ENCODE data around the gene NR4A1. TPM values are rescaled to one million over a fixed set of nuclear protein-coding genes. Genes with fewer than 3 reads are reported as not detected.

The NR4A1 gene
- total RNA-seq, 1 experiment from 2014 or later, result 37.9 TPM

DNA sequence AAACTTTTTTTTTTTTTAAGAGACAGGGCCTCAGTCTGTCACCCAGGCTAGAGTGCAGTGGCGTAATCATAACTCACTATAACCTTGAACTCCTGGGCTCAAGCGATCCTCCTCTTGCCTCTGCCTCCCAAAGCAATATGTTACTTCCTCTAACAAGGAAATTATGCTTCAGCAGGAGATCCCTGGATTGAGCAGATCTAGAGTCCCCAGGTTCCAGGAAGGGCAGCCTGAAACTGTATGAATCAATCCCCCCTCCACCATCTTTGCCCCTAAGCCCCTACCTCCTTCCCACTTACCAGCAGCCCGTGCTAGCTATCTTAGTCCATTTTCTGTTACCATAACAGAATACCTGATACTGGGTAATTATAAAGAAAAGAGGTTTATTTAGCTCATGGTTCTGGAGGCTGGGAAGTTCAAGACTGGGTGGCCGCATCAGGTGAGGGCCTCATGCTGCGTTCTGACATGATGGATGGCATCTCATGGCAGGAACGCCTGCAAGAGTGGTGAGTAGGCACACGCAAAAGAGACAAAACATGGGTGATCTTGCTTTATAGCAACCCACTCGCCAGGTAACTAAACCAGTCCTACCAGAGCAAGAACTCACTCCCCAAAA lies 39.5 kb upstream of the NR4A1 start:
- H3K4me1 ChIP-seq, result no peaks in the 10 kb centered on the region
- TF ChIP-seq, protein P1, sequence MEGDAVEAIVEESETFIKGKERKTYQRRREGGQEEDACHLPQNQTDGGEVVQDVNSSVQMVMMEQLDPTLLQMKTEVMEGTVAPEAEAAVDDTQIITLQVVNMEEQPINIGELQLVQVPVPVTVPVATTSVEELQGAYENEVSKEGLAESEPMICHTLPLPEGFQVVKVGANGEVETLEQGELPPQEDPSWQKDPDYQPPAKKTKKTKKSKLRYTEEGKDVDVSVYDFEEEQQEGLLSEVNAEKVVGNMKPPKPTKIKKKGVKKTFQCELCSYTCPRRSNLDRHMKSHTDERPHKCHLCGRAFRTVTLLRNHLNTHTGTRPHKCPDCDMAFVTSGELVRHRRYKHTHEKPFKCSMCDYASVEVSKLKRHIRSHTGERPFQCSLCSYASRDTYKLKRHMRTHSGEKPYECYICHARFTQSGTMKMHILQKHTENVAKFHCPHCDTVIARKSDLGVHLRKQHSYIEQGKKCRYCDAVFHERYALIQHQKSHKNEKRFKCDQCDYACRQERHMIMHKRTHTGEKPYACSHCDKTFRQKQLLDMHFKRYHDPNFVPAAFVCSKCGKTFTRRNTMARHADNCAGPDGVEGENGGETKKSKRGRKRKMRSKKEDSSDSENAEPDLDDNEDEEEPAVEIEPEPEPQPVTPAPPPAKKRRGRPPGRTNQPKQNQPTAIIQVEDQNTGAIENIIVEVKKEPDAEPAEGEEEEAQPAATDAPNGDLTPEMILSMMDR (IDR thresholded peaks at IDR 0.05; ENCODE audit: insufficient read depth in 1 of 2, low read depth in 1 of 2, low read length in 1 of 2, severe bottlenecking in 1 of 2, unreplicated experiment in 1 of 2), result no peak
- Mint-ChIP-seq H3K9me3 (ENCODE audit: unreplicated experiment) (no peaks in the 10 kb centered on the region), H3K4me3 (ENCODE audit: unreplicated experiment) (no peak overlapping the region), H3K27me3 (ENCODE audit: insufficient read depth, unreplicated experiment) (no peaks in the 10 kb centered on the region), H3K4me1 (ENCODE audit: low read depth, unreplicated experiment) (no peaks in the 10 kb centered on the region), H3K36me3 (ENCODE audit: insufficient read depth, unreplicated experiment) (peaks cover 20% of the 10 kb centered on the region), H3K27ac (ENCODE audit: unreplicated experiment) (no peak overlapping the region)
- H3K4me3 ChIP-seq (ENCODE audit: low read depth, low read length), result no peak overlapping the region
- no peak for DNase-seq
- H3K27me3 ChIP-seq (replicated peaks; ENCODE audit: control insufficient read depth, insufficient read depth, low read length), result no peaks in the 10 kb centered on the region
- ChIA-PET CTCF (interaction anchor here (0.8 to 3.5 kb wide), 3 partner anchors 9 to 14 kb away, joined by 5 to 37 read pairs (median 16); no protein-coding TSS in a partner anchor), POLR2A (no interaction called here)
- intact Hi-C loops (cut with micrococcal nuclease; ENCODE audit: unreplicated experiment), result no loop called here
- no TSS peak for BruUV-seq (replicated peaks)
- no peaks in the 10 kb centered on the region for H3K36me3 ChIP-seq (ENCODE audit: control insufficient read depth, insufficient read depth, low read length)
- no peaks in the 10 kb centered on the region for H3K9me3 ChIP-seq

DNA sequence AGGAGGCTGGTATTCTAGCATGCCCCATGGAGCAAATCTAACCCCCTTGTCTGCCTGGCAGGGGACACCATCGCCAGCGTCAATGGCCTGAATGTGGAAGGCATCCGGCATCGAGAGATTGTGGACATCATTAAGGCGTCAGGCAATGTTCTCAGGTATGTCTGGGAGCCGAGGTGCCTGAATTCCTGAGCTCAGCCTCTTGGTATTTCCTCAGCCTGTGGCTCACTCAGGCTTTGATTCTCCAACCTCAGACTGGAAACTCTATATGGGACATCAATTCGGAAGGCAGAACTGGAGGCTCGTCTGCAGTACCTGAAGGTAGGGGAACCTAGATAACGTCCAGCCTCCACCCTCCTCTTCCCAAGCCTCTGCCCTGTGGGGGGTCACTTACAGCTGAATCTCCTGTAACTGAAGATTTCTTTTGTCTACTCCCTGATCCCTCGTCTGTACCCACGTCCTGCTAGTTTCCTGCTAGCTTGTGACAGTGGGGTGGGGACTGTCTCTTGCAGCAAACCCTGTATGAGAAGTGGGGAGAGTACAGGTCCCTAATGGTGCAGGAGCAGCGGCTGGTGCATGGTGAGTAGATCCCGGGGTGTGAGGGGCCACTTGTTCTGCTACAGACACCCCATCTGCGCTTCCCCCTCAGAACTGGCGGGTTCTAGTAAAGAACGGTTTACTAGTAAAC lies 37.5 kb upstream of the NR4A1 start:
- H3K36me3 ChIP-seq (ENCODE audit: control insufficient read depth, insufficient read depth, low read length), result no peaks in the 10 kb centered on the region
- TF ChIP-seq, protein P1 (IDR thresholded peaks at IDR 0.05; ENCODE audit: insufficient read depth in 1 of 2, low read depth in 1 of 2, low read length in 1 of 2, severe bottlenecking in 1 of 2, unreplicated experiment in 1 of 2), result no peak
- no peak overlapping the region for H3K4me3 Mint-ChIP-seq (ENCODE audit: unreplicated experiment)
- POLR2A ChIA-PET, result no interaction called here
- no peak overlapping the region for H3K4me3 ChIP-seq (ENCODE audit: low read depth, low read length)
- no peak for DNase-seq
- H3K9me3 Mint-ChIP-seq (ENCODE audit: unreplicated experiment), result no peaks in the 10 kb centered on the region
- H3K27me3 ChIP-seq (replicated peaks; ENCODE audit: control insufficient read depth, insufficient read depth, low read length), result no peaks in the 10 kb centered on the region
- CTCF ChIA-PET, result interaction anchor here (0.6 to 2.1 kb wide), 5 partner anchors 9 to 22 kb away, joined by 3 to 7 read pairs (median 6); no protein-coding TSS in a partner anchor
- H3K36me3 Mint-ChIP-seq (ENCODE audit: insufficient read depth, unreplicated experiment), result peaks cover 16% of the 10 kb centered on the region
- H3K9me3 ChIP-seq, result no peaks in the 10 kb centered on the region
- intact Hi-C loops (cut with micrococcal nuclease; ENCODE audit: unreplicated experiment), result no loop called here
- H3K4me1 ChIP-seq, result no peaks in the 10 kb centered on the region; the same call in 1 of the 2 replicates
- no TSS peak for BruUV-seq (replicated peaks)
- no peaks in the 10 kb centered on the region for H3K27me3 Mint-ChIP-seq (ENCODE audit: insufficient read depth, unreplicated experiment)
- no peak overlapping the region for H3K27ac Mint-ChIP-seq (ENCODE audit: unreplicated experiment)
- peaks cover 5% of the 10 kb centered on the region for H3K4me1 Mint-ChIP-seq (ENCODE audit: low read depth, unreplicated experiment)

DNA sequence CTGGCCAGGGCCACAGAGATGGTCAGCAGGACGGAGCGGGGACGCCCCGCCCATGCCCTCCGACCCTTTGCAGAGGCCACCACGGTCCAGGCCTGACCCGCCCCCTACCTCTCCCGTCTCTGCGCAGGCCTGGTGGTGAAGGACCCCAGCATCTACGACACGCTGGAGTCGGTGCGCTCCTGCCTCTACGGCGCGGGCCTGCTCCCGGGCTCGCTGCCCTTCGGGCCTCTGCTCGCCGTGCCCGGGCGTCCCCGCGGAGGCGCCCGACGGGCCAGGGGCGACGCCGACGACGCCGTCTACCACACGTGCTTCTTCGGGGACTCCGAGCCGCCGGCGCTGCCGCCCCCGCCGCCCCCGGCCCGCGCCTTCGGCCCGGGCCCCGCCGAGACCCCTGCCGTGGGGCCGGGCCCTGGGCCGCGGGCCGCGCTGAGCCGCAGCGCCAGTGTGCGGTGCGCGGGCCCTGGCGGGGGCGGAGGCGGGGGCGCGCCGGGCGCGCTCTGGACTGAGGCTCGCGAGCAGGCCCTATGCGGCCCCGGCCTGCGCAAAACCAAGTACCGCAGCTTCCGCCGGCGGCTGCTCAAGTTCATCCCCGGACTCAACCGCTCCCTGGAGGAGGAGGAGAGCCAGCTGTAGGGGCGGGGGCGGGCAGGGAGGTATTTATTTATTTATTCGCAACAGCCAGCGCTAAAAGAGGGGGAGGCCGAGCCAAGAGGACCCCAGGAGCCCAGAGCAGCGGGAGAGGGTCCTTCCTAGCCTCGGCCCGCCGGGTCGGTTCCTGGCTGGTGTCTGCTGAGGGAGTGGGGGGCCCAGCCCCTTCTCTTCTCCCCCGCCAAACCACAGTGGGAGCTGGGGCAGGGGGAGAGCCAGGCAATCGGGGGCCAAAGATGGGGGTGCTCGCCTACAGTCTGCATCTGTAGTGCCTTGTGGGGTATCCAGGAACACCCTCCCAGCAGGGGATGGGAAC lies 36.4 kb upstream of the NR4A1 start:
- H3K4me3 ChIP-seq (ENCODE audit: low read depth, low read length), result no peak overlapping the region
- TF ChIP-seq, protein P1 (IDR thresholded peaks at IDR 0.05; ENCODE audit: insufficient read depth in 1 of 2, low read depth in 1 of 2, low read length in 1 of 2, severe bottlenecking in 1 of 2, unreplicated experiment in 1 of 2), result no peak
- no peaks in the 10 kb centered on the region for H3K9me3 ChIP-seq
- no peak for DNase-seq
- CTCF ChIA-PET, result interaction anchor here (0.6 to 2.1 kb wide), 5 partner anchors 8 to 23 kb away, joined by 3 to 7 read pairs (median 6); no protein-coding TSS in a partner anchor
- POLR2A ChIA-PET, result no interaction called here
- BruUV-seq (replicated peaks), result no TSS peak
- intact Hi-C loops (cut with micrococcal nuclease; ENCODE audit: unreplicated experiment), result no loop called here
- Mint-ChIP-seq H3K27ac (ENCODE audit: unreplicated experiment) (no peak overlapping the region), H3K4me3 (ENCODE audit: unreplicated experiment) (no peak overlapping the region), H3K9me3 (ENCODE audit: unreplicated experiment) (no peaks in the 10 kb centered on the region), H3K27me3 (ENCODE audit: insufficient read depth, unreplicated experiment) (no peaks in the 10 kb centered on the region), H3K4me1 (ENCODE audit: low read depth, unreplicated experiment) (peaks cover 12% of the 10 kb centered on the region), H3K36me3 (ENCODE audit: insufficient read depth, unreplicated experiment) (peaks cover 13% of the 10 kb centered on the region)
- no peaks in the 10 kb centered on the region for H3K36me3 ChIP-seq (ENCODE audit: control insufficient read depth, insufficient read depth, low read length)
- H3K27me3 ChIP-seq (replicated peaks; ENCODE audit: control insufficient read depth, insufficient read depth, low read length), result no peaks in the 10 kb centered on the region
- no peaks in the 10 kb centered on the region; the same call in 1 of the 2 replicates for H3K4me1 ChIP-seq
